ENCODE measurements around the gene PCDHB1.
"Not testable (repeated sequence)": the region's sequence is repeated elsewhere in the genome, so short reads cannot be mapped to it uniquely, and the experiment has no call there.

DNA sequence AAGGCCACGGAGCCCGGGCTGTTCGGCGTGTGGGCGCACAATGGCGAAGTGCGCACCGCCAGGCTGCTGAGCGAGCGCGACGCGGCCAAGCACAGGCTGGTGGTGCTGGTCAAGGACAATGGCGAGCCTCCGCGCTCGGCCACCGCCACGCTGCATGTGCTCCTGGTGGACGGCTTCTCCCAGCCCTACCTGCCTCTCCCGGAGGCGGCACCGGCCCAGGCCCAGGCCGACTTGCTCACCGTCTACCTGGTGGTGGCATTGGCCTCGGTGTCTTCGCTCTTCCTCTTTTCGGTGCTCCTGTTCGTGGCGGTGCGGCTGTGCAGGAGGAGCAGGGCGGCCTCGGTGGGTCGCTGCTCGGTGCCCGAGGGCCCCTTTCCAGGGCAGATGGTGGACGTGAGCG lies 51.3 kb downstream of the PCDHB1 start:
- TF ChIP-seq, protein P1, sequence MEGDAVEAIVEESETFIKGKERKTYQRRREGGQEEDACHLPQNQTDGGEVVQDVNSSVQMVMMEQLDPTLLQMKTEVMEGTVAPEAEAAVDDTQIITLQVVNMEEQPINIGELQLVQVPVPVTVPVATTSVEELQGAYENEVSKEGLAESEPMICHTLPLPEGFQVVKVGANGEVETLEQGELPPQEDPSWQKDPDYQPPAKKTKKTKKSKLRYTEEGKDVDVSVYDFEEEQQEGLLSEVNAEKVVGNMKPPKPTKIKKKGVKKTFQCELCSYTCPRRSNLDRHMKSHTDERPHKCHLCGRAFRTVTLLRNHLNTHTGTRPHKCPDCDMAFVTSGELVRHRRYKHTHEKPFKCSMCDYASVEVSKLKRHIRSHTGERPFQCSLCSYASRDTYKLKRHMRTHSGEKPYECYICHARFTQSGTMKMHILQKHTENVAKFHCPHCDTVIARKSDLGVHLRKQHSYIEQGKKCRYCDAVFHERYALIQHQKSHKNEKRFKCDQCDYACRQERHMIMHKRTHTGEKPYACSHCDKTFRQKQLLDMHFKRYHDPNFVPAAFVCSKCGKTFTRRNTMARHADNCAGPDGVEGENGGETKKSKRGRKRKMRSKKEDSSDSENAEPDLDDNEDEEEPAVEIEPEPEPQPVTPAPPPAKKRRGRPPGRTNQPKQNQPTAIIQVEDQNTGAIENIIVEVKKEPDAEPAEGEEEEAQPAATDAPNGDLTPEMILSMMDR (IDR thresholded peaks at IDR 0.05), result not testable (repeated sequence)
- not testable (repeated sequence) for TF ChIP-seq EP300 (IDR thresholded peaks at IDR 0.05; ENCODE audit: low read depth); POLR2A (IDR thresholded peaks at IDR 0.05); POLR2AphosphoS5 (IDR thresholded peaks at IDR 0.05)
